ENCODE results near the gene DTX1.

Gene DTX1

GRCh38 chr12:113062502-113063395 is 6.2 kb downstream of the DTX1 start (continued):
- TF ChIP-seq ZNF10 (tag by site-specific recombination; IDR thresholded peaks at IDR 0.05): no peak
- TF ChIP-seq ZNF366 (tag by site-specific recombination; conservative IDR thresholded peaks at IDR 0.05): no peak
- no peak for TF ChIP-seq TRIM28 (IDR thresholded peaks at IDR 0.05; ENCODE audit: borderline replicate concordance, low read length)
- no peak for TF ChIP-seq ZNF302 (tag by site-specific recombination; IDR thresholded peaks at IDR 0.05; ENCODE audit: low read depth)
- no peak for TF ChIP-seq ZNF837 (tag by site-specific recombination; IDR thresholded peaks at IDR 0.05)
- peak; percentile 85 for TF ChIP-seq GLIS1 (tag by site-specific recombination; IDR thresholded peaks at IDR 0.05)
- TF ChIP-seq ZNF707 (tag by site-specific recombination; IDR thresholded peaks at IDR 0.05): no peak
- peak; percentile 60; the same call in 1 of the 2 replicates for TF ChIP-seq ZNF449 (tag by site-specific recombination; IDR thresholded peaks at IDR 0.05)
- TF ChIP-seq ZIC2 (tag by site-specific recombination; IDR thresholded peaks at IDR 0.05): peak; percentile 100

- Histone ChIP-seq H3K4me3 (ENCODE audit: low read depth, low read length) (no peak overlapping the region), H3K27ac (ENCODE audit: extremely low read depth, low read depth, low read length) (no peak overlapping the region), H3K9me3 (ENCODE audit: control insufficient read depth, insufficient read depth, low read depth, low read length) (no peaks in the 10 kb centered on the region), H3K4me1 (ENCODE audit: control insufficient read depth, insufficient read depth, low read length) (no peaks in the 10 kb centered on the region), H3K36me3 (ENCODE audit: control insufficient read depth in 2 of 2, insufficient read depth in 1 of 2, low read length in 2 of 2) (no peaks in the 10 kb centered on the region)
- POLR2A ChIA-PET: no interaction called here
- CTCF ChIA-PET: interaction anchor here (0.9 to 8.6 kb wide), 2 partner anchors 15 to 30 kb away, joined by 4 to 46 read pairs; no protein-coding TSS in a partner anchor
- TF ChIP-seq ZNF768 (tag by site-specific recombination; IDR thresholded peaks at IDR 0.05) (peak; percentile 55; the same call in 1 of the 2 replicates), ZNF10 (tag by site-specific recombination; IDR thresholded peaks at IDR 0.05) (no peak), GLIS2 (tag by site-specific recombination; IDR thresholded peaks at IDR 0.05) (0 out of 2 replicates have a peak, but pooled peaks have one; percentile 11)
Observed at GRCh38 chr12:113063396-113064350, 7.1 kb downstream of the DTX1 start.

GRCh38 chr12:113064395-113065125 is 8.0 kb downstream of the DTX1 start:
- no peak overlapping the region for H3K4me3 ChIP-seq (ENCODE audit: low read depth, low read length)
- H3K4me1 ChIP-seq (ENCODE audit: control insufficient read depth, insufficient read depth, low read length): no peaks in the 10 kb centered on the region
- TF ChIP-seq HIC1 (tag by site-specific recombination; IDR thresholded peaks at IDR 0.05) (no peak), HOXA7 (CRISPR knock-in tag; IDR thresholded peaks at IDR 0.05; ENCODE audit: borderline replicate concordance) (no peak), ZFP69B (tag by site-specific recombination; IDR thresholded peaks at IDR 0.05) (peak; percentile 64; the same call in 1 of the 2 replicates), ZNF350 (tag by site-specific recombination; IDR thresholded peaks at IDR 0.05) (no peak), ZNF768 (tag by site-specific recombination; IDR thresholded peaks at IDR 0.05) (peak; percentile 57; the same call in 1 of the 2 replicates), RBAK (tag by site-specific recombination; IDR thresholded peaks at IDR 0.05) (no peak), ZNF133 (tag by site-specific recombination; IDR thresholded peaks at IDR 0.05) (no peak), REPIN1 (tag by site-specific recombination; IDR thresholded peaks at IDR 0.05; ENCODE audit: low read depth) (no peak), ZNF692 (tag by site-specific recombination; IDR thresholded peaks at IDR 0.05) (peak; percentile 53; the same call in 1 of the 2 replicates), ZNF664 (tag by site-specific recombination; IDR thresholded peaks at IDR 0.05) (no peak), ZNF354C (tag by site-specific recombination; IDR thresholded peaks at IDR 0.05; ENCODE audit: borderline replicate concordance, low read depth) (no peak)
- no peak overlapping the region for H3K27ac ChIP-seq (ENCODE audit: extremely low read depth, low read depth, low read length)
- ChIA-PET CTCF (interaction anchor here (8.6 kb wide), 1 partner anchor 16 kb away, joined by 46 read pairs; no protein-coding TSS in a partner anchor), POLR2A (no interaction called here)
- no peaks in the 10 kb centered on the region for H3K9me3 ChIP-seq (ENCODE audit: control insufficient read depth, insufficient read depth, low read depth, low read length)
- no peaks in the 10 kb centered on the region for H3K36me3 ChIP-seq (ENCODE audit: control insufficient read depth in 2 of 2, insufficient read depth in 1 of 2, low read length in 2 of 2)

All from HEK293 (cell line).